NT2/D1 (cell line): ENCODE measurements around the gene TNKS2.

Experiments used
- DNase-seq: peaks from one replicate; pipeline ENCODE4 v3.0.0-alpha.2; 2011; ENCODE audit warnings: low read depth, low spot score
- H3K27me3 ChIP-seq: 2 replicates; pipeline ENCODE4 v1.6.0; 2011; ENCODE audit warnings: mild to moderate bottlenecking; ENCODE audit not compliant: insufficient read length, insufficient read depth
- H3K36me3 ChIP-seq: 2 replicates; pipeline ENCODE4 v1.6.1; 2011; ENCODE audit warnings: mild to moderate bottlenecking, low read length, mixed read lengths; ENCODE audit not compliant: insufficient read depth, insufficient read length
- H3K4me1 ChIP-seq: 2 replicates; pipeline ENCODE4 v1.5.1; 2011; ENCODE audit not compliant: insufficient read depth, insufficient read length
- H3K4me3 ChIP-seq: 2 replicates; pipeline ENCODE4 v1.5.1; 2011; ENCODE audit warnings: low read depth; ENCODE audit not compliant: insufficient read length
- H3K9ac ChIP-seq: 2 replicates; pipeline ENCODE4 v1.6.0; 2011; ENCODE audit warnings: low read depth; ENCODE audit not compliant: insufficient read length
- H3K9me3 ChIP-seq: 2 replicates; pipeline ENCODE4 v1.5.1; 2011; ENCODE audit warnings: mild to moderate bottlenecking, low read length; ENCODE audit not compliant: insufficient read depth
- SUZ12 ChIP-seq: IDR thresholded peaks from 2 replicates; pipeline ENCODE4 v1.6.1; 2011; ENCODE audit not compliant: insufficient read length, insufficient read depth; ENCODE audit errors: extremely low read depth
- YY1 ChIP-seq: IDR thresholded peaks from 2 replicates; pipeline ENCODE4 v1.6.1; 2011; ENCODE audit not compliant: insufficient read length, insufficient read depth
- ZNF274 ChIP-seq: IDR thresholded peaks from 2 replicates; pipeline ENCODE4 v1.6.1; 2011; ENCODE audit warnings: mild to moderate bottlenecking, low read depth, low read length

Gene TNKS2

GRCh38 chr10:91778485-91778884 is 19.7 kb upstream of the TNKS2 start:
- Histone ChIP-seq H3K27me3 (no peaks in the 10 kb centered on the region), H3K9me3 (no peaks in the 10 kb centered on the region), H3K4me1 (no peaks in the 10 kb centered on the region), H3K9ac (no peak overlapping the region), H3K4me3 (no peak overlapping the region), H3K36me3 (no peaks in the 10 kb centered on the region)
- DNase-seq, result no peak
- TF ChIP-seq YY1, result no peak
- TF ChIP-seq SUZ12, result no peak
- TF ChIP-seq ZNF274, result no peak

- no peak for TF ChIP-seq SUZ12
- TF ChIP-seq ZNF274, result no peak
- TF ChIP-seq YY1, result no peak
- no peak for DNase-seq
- Histone ChIP-seq H3K4me1 (no peaks in the 10 kb centered on the region), H3K27me3 (no peaks in the 10 kb centered on the region), H3K36me3 (no peaks in the 10 kb centered on the region), H3K9ac (no peak overlapping the region), H3K4me3 (no peak overlapping the region), H3K9me3 (no peaks in the 10 kb centered on the region)
Measured at GRCh38 chr10:91779011-91779605, 19.1 kb upstream of the TNKS2 start.

- Histone ChIP-seq H3K4me3 (no peak overlapping the region), H3K27me3 (no peaks in the 10 kb centered on the region), H3K36me3 (no peaks in the 10 kb centered on the region), H3K9me3 (no peaks in the 10 kb centered on the region), H3K4me1 (no peaks in the 10 kb centered on the region), H3K9ac (no peak overlapping the region)
- TF ChIP-seq SUZ12 (no peak), YY1 (no peak), ZNF274 (no peak)
- DNase-seq, result no peak
Measured at GRCh38 chr10:91782539-91782938, 15.7 kb upstream of the TNKS2 start.

- Histone ChIP-seq H3K36me3 (no peaks in the 10 kb centered on the region), H3K4me1 (no peaks in the 10 kb centered on the region), H3K4me3 (no peak overlapping the region), H3K9me3 (no peaks in the 10 kb centered on the region), H3K27me3 (no peaks in the 10 kb centered on the region), H3K9ac (no peak overlapping the region)
- DNase-seq, result no peak
- TF ChIP-seq YY1 (no peak), ZNF274 (no peak), SUZ12 (no peak)
Measured at GRCh38 chr10:91785830-91786229, 12.4 kb upstream of the TNKS2 start.

- no peak overlapping the region for H3K4me3 ChIP-seq
- no peaks in the 10 kb centered on the region for H3K36me3 ChIP-seq
- H3K9ac ChIP-seq, result no peak overlapping the region
- no peak for DNase-seq
- TF ChIP-seq YY1 (no peak), ZNF274 (no peak), SUZ12 (no peak)
- no peaks in the 10 kb centered on the region for H3K9me3 ChIP-seq
- H3K4me1 ChIP-seq, result no peaks in the 10 kb centered on the region
- no peaks in the 10 kb centered on the region for H3K27me3 ChIP-seq
Measured at GRCh38 chr10:91787258-91787657, 11.0 kb upstream of the TNKS2 start.

GRCh38 chr10:91787810-91788209 is 10.4 kb upstream of the TNKS2 start:
- Histone ChIP-seq H3K27me3 (no peaks in the 10 kb centered on the region), H3K4me1 (no peaks in the 10 kb centered on the region), H3K36me3 (no peaks in the 10 kb centered on the region), H3K4me3 (no peak overlapping the region), H3K9me3 (no peaks in the 10 kb centered on the region), H3K9ac (no peak overlapping the region)
- TF ChIP-seq YY1 (no peak), ZNF274 (no peak), SUZ12 (no peak)
- no peak for DNase-seq

- H3K36me3 ChIP-seq, result no peaks in the 10 kb centered on the region
- no peak overlapping the region for H3K4me3 ChIP-seq
- TF ChIP-seq YY1 (no peak), ZNF274 (no peak), SUZ12 (no peak)
- H3K9me3 ChIP-seq, result no peaks in the 10 kb centered on the region
- DNase-seq, result no peak
- no peak overlapping the region for H3K9ac ChIP-seq
- no peaks in the 10 kb centered on the region for H3K27me3 ChIP-seq
- H3K4me1 ChIP-seq, result no peaks in the 10 kb centered on the region
Measured at GRCh38 chr10:91788527-91788926, 9.7 kb upstream of the TNKS2 start.
